Measurements from ENCODE around the gene GMPR.
"Not testable (repeated sequence)": the region's sequence is repeated elsewhere in the genome, so short reads cannot be mapped to it uniquely, and the experiment has no call there.

GMPR gene

GRCh38 chr6:16225062-16225731, 13.2 kb upstream of the GMPR start:
- DNase-seq (ENCODE audit: low read depth in 2 of 2) = not testable (repeated sequence)

- not testable (repeated sequence) for DNase-seq (ENCODE audit: low read depth in 2 of 2)
These were observed 12.0 kb upstream of the GMPR start for GRCh38 chr6:16226117-16227047.

- DNase-seq (ENCODE audit: low read depth in 2 of 2) = no peak
These were observed 11.3 kb upstream of the GMPR start for GRCh38 chr6:16227048-16227562.

- no peak for DNase-seq (ENCODE audit: low read depth in 2 of 2)
These were observed 10.8 kb upstream of the GMPR start for GRCh38 chr6:16227605-16228004.

GRCh38 chr6:16228043-16228442, 10.3 kb upstream of the GMPR start:
- DNase-seq (ENCODE audit: low read depth in 2 of 2) = no peak

GRCh38 chr6:16228709-16229665, 9.4 kb upstream of the GMPR start:
- DNase-seq (ENCODE audit: low read depth in 2 of 2) = no peak

GRCh38 chr6:16229700-16230099, 8.7 kb upstream of the GMPR start:
- no peak for DNase-seq (ENCODE audit: low read depth in 2 of 2)

GRCh38 chr6:16230953-16231352, 7.4 kb upstream of the GMPR start:
- DNase-seq (ENCODE audit: low read depth in 2 of 2) = no peak

- DNase-seq (ENCODE audit: low read depth in 2 of 2) = no peak
These were observed 6.3 kb upstream of the GMPR start for GRCh38 chr6:16232086-16232485.

GRCh38 chr6:16236009-16236501, 2.3 kb upstream of the GMPR start:
- no peak for DNase-seq (ENCODE audit: low read depth in 2 of 2)

- no peak for DNase-seq (ENCODE audit: low read depth in 2 of 2)
These were observed 1.7 kb upstream of the GMPR start for GRCh38 chr6:16236631-16237199.

GRCh38 chr6:16237242-16237641, 1.1 kb upstream of the GMPR start:
- DNase-seq (ENCODE audit: low read depth in 2 of 2) = no peak

GRCh38 chr6:16238963-16239797, 793 bp downstream of the GMPR start:
- DNase-seq (ENCODE audit: low read depth in 2 of 2) = no peak

GRCh38 chr6:16239798-16240123, 1.4 kb downstream of the GMPR start:
- DNase-seq (ENCODE audit: low read depth in 2 of 2) = no peak

GRCh38 chr6:16240589-16241320, 2.4 kb downstream of the GMPR start:
- DNase-seq (ENCODE audit: low read depth in 2 of 2) = no peak

- no peak for DNase-seq (ENCODE audit: low read depth in 2 of 2)
These were observed 2.9 kb downstream of the GMPR start for GRCh38 chr6:16241321-16241689.

GRCh38 chr6:16243055-16243454, 4.7 kb downstream of the GMPR start:
- no peak for DNase-seq (ENCODE audit: low read depth in 2 of 2)

GRCh38 chr6:16243664-16244063, 5.3 kb downstream of the GMPR start:
- no peak for DNase-seq (ENCODE audit: low read depth in 2 of 2)

GRCh38 chr6:16244446-16244845, 6.1 kb downstream of the GMPR start:
- no peak for DNase-seq (ENCODE audit: low read depth in 2 of 2)

All from stimulated activated CD8-positive, alpha-beta memory T cell treated with anti-CD3 and anti-CD28 coated beads, Interleukin-15, amount 100 ng/mL, for 48 hours (primary cell).